DMS 273 (cell line): Measurements from ENCODE around the gene PROK1.
A peak's percentile ranks its signal among the peaks of the same experiment; 100 is the strongest.
"Not testable (repeated sequence)": the region's sequence is repeated elsewhere in the genome, so short reads cannot be mapped to it uniquely, and the experiment has no call there.

ENCODE experiments used
- DNase-seq: peaks from one replicate; lab custom pipeline; 2025; ENCODE audit not compliant: unreplicated experiment; lab: John Stamatoyannopoulos, UW

PROK1 gene, protein sequence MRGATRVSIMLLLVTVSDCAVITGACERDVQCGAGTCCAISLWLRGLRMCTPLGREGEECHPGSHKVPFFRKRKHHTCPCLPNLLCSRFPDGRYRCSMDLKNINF

DNA sequence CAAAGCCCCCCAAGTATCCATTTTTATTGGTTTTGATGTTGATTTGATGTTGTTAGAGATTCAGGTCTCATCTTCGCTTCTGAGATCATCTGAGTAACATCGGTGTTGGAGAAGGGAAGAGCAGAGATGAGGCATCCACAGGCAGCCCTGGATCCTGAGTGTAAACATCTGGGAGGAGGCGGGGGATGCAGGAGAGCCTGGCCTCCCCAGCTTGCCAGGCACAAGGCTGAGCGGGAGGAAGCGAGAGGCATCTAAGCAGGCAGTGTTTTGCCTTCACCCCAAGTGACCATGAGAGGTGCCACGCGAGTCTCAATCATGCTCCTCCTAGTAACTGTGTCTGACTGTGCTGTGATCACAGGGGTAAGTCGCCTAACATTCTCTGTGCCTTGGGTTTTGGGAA lies at the start of gene PROK1:
Gene PROK1, plus strand, starts transcription at position 221 of the 400 bp plus-strand sequence. Its CDS starts 68 bp downstream, at position 289.
- DNase-seq = no peak

DNA sequence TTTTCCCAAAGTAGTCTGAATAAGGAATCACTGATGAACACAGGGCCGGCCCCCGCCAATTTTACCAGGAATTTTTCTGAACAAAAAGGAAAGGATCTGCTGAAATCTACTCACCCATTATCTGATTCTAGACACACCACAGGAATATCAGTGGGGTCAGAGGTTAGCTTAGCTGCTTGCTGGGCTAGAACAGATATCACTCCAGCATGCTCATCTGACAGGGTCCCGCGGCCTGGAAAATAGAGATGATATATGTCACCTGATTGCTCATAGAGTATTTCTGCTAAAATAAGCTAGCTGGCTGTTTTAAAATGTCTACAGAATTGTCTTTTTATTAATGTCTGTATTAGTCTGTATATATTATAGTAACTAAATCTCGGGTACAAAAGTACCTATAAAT lies 47.1 kb upstream of the PROK1 start:
- no peak for DNase-seq

DNA sequence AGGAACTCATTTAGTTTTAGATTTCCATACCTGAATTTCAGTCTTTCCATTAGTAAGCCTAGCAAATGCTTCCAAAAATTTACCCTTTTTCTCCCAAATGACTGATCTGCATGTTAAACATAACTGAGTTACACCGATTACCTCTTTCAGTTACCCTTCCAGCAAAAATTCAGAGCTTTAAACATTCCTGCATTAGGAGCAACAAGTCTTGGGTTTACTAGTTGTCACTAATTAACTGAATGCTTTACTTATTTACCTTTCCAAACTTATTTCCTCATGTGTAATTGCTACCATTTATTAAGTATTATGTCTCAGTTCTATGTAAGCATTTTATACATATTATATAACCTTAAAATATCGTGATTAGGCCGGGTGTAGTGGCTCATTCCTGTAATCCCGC lies 46.5 kb upstream of the PROK1 start:
- DNase-seq = no peak

GRCh38 chr1:110406407-110406806 lies 44.5 kb upstream of the PROK1 start:
- not testable (repeated sequence) for DNase-seq

GRCh38 chr1:110407260-110408210 lies 43.4 kb upstream of the PROK1 start, which contains the start of gene LAMTOR5:
LAMTOR5 (minus strand) TSS chr1:110407694; CDS start chr1:110407620, 74 bp downstream.
- DNase-seq = peak; percentile 93

DNA sequence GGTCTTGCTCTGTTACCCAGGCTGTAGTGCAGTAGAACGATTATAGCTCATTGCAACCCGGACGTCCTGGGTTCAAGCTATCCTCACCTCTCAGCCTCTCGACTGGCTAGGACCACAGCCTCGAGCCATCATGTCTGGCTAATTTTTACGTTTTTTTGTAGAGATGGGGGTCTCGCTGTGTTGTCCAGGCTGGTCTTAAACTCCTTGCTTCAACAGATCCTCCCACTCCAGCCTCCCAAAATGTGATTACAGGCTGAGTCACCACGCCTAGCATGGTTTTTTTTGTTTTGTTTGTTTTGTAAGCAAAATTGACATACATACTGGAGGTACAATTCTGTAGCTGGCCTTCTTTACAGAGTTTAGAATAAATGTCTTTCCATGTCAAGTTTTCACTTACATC lies 42.5 kb upstream of the PROK1 start:
- no peak for DNase-seq

DNA sequence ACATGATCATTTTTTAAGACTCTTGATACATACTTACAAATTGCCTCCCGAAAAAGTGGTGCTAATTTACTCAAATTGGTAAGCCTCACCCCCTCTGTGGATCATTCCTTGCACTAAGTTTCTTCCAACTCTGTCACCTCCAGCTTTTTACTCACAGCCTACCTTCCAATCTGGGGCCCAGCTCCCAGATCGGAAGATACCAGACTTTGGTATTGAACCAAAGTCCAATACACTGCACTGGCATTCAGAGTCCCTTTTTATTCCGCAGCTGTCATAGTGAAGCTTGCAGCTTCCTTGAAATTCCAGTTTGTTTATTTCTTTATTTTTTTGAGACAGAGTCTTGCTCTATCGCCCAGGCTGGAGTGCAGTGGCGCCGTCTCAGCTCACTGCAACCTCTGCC lies 41.6 kb upstream of the PROK1 start:
- no peak for DNase-seq

- DNase-seq = no peak
Measured at GRCh38 chr1:110411173-110411735, 39.7 kb upstream of the PROK1 start.

GRCh38 chr1:110412576-110412975 lies 38.4 kb upstream of the PROK1 start:
- peak; percentile 85 for DNase-seq

DNA sequence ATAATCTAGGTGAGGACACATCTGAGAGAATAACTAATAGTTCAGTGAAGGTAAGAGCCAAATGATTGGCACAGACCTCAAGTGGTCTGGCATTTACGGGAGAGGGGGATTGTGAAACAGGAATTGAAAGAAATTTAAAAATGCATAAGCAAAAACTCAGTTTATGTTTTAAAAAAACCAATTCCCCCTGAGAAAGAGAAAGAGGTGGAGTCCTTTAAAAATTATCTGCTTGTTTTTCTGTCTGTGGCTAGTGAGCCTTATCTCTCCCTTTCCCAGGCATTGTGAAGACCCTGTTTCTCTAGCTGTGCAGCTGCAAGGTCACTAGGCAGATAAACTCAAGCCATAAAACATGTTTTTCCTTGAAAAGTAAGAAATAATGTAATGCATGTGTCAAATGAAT lies 37.9 kb upstream of the PROK1 start:
- DNase-seq = not testable (repeated sequence)

GRCh38 chr1:110418729-110419128 lies 32.2 kb upstream of the PROK1 start:
- DNase-seq = no peak

DNA sequence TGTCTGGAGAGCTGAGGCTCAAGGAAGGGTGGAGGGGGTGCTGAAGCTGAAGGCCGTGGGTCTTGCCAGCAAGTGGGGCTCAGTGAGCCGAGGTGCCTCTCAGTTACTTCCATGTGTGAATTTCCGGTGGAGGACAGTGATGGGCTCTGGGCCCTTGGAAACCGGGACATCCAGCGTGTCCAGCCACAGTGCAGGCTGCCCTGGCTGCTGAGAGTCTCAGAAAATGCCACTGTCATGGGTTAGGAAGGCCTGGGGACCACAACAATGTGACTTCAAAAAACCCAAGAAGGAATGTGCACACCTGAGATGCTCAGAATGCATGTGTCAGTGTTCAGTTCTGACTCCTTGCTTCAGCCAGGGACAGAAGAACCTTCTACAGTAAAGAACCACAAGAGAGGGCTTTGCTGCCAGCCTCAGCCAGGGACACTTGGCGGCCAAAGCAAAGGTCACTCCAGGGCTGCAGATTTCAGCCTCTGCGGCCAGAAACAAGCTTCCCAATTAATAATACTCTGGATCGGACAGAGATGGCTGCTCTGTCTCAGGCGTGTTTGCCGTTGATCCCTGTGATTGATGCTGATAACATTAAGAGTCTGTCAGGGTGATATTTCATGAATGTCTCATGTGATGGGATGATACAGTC lies 30.8 kb upstream of the PROK1 start:
- no peak for DNase-seq

- no peak for DNase-seq
Measured at GRCh38 chr1:110420874-110421793, 29.8 kb upstream of the PROK1 start.

GRCh38 chr1:110424699-110425611 lies 26.0 kb upstream of the PROK1 start:
- peak; percentile 26 for DNase-seq

DNA sequence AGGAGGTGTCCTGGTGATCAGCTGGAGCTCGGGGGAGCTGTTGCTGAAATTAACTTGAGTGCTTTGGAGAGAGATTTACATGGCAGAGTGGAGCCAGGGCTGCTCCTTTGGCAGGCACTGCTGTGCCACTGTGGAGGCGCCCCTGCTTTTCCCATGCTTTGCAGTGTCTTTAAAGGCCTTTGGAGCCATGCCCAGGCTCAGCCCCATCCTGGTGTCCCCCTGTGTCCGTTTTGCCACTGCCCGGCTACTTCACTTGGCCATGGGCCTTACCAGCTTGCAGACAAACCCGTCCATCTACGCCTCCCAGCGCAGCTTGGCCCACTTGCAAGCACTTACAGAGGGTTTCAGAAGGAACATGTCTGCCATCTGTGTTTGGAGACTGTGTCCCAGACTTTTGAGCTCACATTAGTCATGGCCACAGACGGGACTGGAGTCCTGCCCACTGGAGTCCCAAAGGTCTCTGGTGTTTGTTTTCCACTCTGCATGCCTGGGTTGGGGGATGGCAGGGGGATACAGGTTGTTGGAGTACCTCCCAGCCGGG lies 25.3 kb upstream of the PROK1 start:
- DNase-seq = no peak

GRCh38 chr1:110426854-110427253 lies 24.1 kb upstream of the PROK1 start:
- DNase-seq = no peak

- DNase-seq = no peak
Measured at GRCh38 chr1:110428946-110429345, 22.0 kb upstream of the PROK1 start.

DNA sequence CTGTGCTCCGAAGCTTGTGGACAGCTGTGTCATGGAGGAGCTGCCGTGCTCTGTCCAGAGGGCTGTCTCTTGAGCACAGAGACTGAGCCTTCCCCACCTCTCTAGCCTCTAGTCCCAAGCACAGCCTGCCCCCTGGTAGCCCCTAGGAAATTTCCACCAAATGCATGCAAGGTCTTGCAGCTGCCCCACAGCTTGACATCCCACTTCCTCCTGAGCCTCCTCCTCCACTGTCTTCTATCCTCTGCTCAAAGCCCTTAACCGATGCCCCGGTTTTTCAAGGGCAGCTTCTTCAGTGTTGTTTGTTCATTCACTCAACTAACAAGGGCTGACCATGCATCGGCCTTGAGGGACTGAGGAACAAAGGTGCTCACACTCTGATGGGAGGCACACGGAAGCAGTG lies 20.6 kb upstream of the PROK1 start:
- DNase-seq = no peak

DNA sequence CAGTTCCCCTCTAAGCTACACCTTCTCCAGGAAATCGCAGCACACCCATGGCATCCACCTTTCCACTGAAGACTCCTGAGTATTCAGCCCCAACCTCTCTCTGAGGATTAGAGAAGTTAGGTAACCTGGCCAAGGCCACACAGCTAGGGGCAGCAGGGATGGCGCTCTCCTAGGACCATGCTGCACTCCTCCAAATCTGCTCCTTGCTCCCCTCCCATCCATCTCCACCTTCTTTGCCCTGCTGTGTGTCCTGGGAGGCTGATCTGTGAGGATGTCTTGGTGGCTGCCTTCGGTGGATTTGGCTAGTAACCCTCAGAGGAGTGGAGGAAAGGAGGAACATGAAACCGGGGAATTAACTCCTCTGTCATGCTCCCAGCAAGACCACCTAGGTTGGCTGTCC lies 20.0 kb upstream of the PROK1 start:
- no peak for DNase-seq
